GM20000 (cell line): Measurements from ENCODE around the gene TRIM63.

Source experiments
- DNase-seq: peaks from one replicate; pipeline ENCODE4 v3.0.0; 2012; ENCODE audit warnings: low spot score
- CTCF ChIP-seq: IDR thresholded peaks from 2 replicates; pipeline ENCODE4 v1.5.1; 2012; ENCODE audit warnings: mild to moderate bottlenecking, control low read depth; ENCODE audit errors: extremely low read depth, missing control alignments

TRIM63 gene

GRCh38 chr1:26064553-26064952, 2.9 kb downstream of the TRIM63 start:
- no peak for TF ChIP-seq CTCF
- DNase-seq: no peak

- no peak for TF ChIP-seq CTCF
- DNase-seq: no peak
Observed at GRCh38 chr1:26060832-26061574, 6.4 kb downstream of the TRIM63 start.

- TF ChIP-seq CTCF: no peak
- DNase-seq: no peak
Observed at GRCh38 chr1:26059906-26060305, 7.5 kb downstream of the TRIM63 start.

GRCh38 chr1:26058052-26058595, 9.3 kb downstream of the TRIM63 start:
- DNase-seq: no peak
- no peak for TF ChIP-seq CTCF

- DNase-seq: no peak
- TF ChIP-seq CTCF: no peak
Observed at GRCh38 chr1:26057189-26057588, 10.2 kb downstream of the TRIM63 start.

GRCh38 chr1:26055041-26055440, 12.4 kb downstream of the TRIM63 start:
- no peak for DNase-seq
- TF ChIP-seq CTCF: no peak

GRCh38 chr1:26053718-26054560, 13.5 kb downstream of the TRIM63 start:
- no peak for DNase-seq
- TF ChIP-seq CTCF: no peak
